CD4-positive, alpha-beta memory T cell (primary cell): ENCODE data around the gene ACTL7A. TPM values are rescaled to one million over a fixed set of nuclear protein-coding genes. Genes with fewer than 3 reads are reported as not detected.

Source experiments
- polyA plus RNA-seq, 2 donors: library from polyadenylated mRNA; unstranded; fragments of 300-500 nt; fragmentation: Illumina TruSeq; gene quantifications; one replicate each; pipeline ENCODE4 v1.2.3, GENCODE V29; 2021
- total RNA-seq, 2 experiments: library from RNA; stranded (reverse); gene quantifications; one replicate each; pipeline ENCODE4 v1.2.3, GENCODE V29; 2021

ACTL7A gene
- total and polyA plus RNA-seq, 4 experiments from 2014 or later, result not detected

Other genes starting within 250 kb of the ACTL7A start
- under 1 TPM in 1 of 2 experiments, not detected in 1; 0.15 TPM for gene ACTL7B, start 6.3 kb upstream of the ACTL7A start, total RNA-seq
- not detected for gene ACTL7B, start 6.3 kb upstream of the ACTL7A start, polyA plus RNA-seq
- gene ELP1, start 71.9 kb downstream of the ACTL7A start, total RNA-seq, result 10 to 100 TPM; 29.4 to 32.3 TPM
- 10 to 100 TPM; 21.2 to 21.3 TPM for gene ELP1, start 71.9 kb downstream of the ACTL7A start, polyA plus RNA-seq
- gene ABITRAM, start 72.1 kb downstream of the ACTL7A start, total RNA-seq, result 10 to 100 TPM in 1 of 2 experiments, 1 to 10 TPM in 1; 9.0 to 11.4 TPM
- 10 to 100 TPM; 15.8 to 27.0 TPM for gene ABITRAM, start 72.1 kb downstream of the ACTL7A start, polyA plus RNA-seq
- 1 to 10 TPM; 2.6 to 3.3 TPM for gene CTNNAL1, start 151.2 kb downstream of the ACTL7A start, total RNA-seq
- 1 to 10 TPM; 1.8 to 2.3 TPM for gene CTNNAL1, start 151.2 kb downstream of the ACTL7A start, polyA plus RNA-seq